ENCODE data around the gene PRDM5. TPM values are rescaled to one million over a fixed set of nuclear protein-coding genes. Genes with fewer than 3 reads are reported as not detected.
"Not testable (repeated sequence)": the region's sequence is repeated elsewhere in the genome, so short reads cannot be mapped to it uniquely, and the experiment has no call there.

PRDM5 gene
- polyA plus RNA-seq, 1 donor from 2014 or later = 1.6 TPM

GRCh38 chr4:120750152-120750525 lies 172.4 kb downstream of the PRDM5 start:
- TF ChIP-seq POLR2AphosphoS5 (IDR thresholded peaks at IDR 0.05) (no peak), RAD21 (conservative IDR thresholded peaks at IDR 0.05) (no peak), SMC3 (conservative IDR thresholded peaks at IDR 0.05; ENCODE audit: poor library complexity) (no peak), EZH2 (IDR thresholded peaks at IDR 0.05; ENCODE audit: borderline replicate concordance, insufficient read depth, low read length, poor library complexity, severe bottlenecking) (no peak), EP300 (conservative IDR thresholded peaks at IDR 0.05; ENCODE audit: poor library complexity, severe bottlenecking) (no peak), MXI1 (conservative IDR thresholded peaks at IDR 0.05; ENCODE audit: poor library complexity, severe bottlenecking) (no peak), TAF1 (IDR thresholded peaks at IDR 0.05; ENCODE audit: low read depth) (no peak)
- TF ChIP-seq, protein P1, sequence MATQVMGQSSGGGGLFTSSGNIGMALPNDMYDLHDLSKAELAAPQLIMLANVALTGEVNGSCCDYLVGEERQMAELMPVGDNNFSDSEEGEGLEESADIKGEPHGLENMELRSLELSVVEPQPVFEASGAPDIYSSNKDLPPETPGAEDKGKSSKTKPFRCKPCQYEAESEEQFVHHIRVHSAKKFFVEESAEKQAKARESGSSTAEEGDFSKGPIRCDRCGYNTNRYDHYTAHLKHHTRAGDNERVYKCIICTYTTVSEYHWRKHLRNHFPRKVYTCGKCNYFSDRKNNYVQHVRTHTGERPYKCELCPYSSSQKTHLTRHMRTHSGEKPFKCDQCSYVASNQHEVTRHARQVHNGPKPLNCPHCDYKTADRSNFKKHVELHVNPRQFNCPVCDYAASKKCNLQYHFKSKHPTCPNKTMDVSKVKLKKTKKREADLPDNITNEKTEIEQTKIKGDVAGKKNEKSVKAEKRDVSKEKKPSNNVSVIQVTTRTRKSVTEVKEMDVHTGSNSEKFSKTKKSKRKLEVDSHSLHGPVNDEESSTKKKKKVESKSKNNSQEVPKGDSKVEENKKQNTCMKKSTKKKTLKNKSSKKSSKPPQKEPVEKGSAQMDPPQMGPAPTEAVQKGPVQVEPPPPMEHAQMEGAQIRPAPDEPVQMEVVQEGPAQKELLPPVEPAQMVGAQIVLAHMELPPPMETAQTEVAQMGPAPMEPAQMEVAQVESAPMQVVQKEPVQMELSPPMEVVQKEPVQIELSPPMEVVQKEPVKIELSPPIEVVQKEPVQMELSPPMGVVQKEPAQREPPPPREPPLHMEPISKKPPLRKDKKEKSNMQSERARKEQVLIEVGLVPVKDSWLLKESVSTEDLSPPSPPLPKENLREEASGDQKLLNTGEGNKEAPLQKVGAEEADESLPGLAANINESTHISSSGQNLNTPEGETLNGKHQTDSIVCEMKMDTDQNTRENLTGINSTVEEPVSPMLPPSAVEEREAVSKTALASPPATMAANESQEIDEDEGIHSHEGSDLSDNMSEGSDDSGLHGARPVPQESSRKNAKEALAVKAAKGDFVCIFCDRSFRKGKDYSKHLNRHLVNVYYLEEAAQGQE (IDR thresholded peaks at IDR 0.05; ENCODE audit: borderline replicate concordance) = no peak
- TF ChIP-seq, protein P2, sequence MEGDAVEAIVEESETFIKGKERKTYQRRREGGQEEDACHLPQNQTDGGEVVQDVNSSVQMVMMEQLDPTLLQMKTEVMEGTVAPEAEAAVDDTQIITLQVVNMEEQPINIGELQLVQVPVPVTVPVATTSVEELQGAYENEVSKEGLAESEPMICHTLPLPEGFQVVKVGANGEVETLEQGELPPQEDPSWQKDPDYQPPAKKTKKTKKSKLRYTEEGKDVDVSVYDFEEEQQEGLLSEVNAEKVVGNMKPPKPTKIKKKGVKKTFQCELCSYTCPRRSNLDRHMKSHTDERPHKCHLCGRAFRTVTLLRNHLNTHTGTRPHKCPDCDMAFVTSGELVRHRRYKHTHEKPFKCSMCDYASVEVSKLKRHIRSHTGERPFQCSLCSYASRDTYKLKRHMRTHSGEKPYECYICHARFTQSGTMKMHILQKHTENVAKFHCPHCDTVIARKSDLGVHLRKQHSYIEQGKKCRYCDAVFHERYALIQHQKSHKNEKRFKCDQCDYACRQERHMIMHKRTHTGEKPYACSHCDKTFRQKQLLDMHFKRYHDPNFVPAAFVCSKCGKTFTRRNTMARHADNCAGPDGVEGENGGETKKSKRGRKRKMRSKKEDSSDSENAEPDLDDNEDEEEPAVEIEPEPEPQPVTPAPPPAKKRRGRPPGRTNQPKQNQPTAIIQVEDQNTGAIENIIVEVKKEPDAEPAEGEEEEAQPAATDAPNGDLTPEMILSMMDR (IDR thresholded peaks at IDR 0.05; ENCODE audit: poor library complexity, severe bottlenecking) = no peak

DNA sequence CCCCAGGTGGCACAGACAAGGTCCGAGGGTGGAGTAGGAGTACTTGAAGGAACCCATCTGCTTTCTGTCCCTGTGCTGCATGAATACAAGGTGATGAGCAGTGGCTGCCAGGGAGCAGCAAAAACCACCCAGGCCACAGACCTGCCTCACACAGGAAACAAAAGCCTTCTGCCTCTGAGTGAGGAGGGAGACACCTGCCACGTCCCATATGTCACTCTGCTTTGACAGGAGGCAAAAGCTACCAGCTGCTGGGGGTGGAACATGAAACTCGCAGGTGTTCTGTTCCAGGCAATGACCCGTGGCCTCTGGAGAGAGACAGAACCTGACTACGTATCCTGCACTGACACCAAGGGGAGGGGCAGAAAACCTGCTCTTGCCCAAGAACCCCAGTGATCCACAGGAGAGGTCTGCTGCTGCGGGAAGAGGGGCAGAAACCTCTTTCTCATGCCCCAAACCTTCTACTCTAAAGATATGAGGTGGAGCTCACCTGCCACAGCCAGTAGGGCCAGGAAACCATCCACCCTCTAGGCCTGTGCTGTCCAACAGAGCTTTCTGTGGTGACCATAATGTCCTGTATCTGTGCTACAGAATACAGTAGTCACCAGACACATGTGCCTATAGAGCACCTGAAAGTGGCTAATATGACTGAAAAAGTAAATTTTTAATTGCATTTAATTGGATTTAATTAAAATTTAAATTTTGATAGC lies 172.9 kb downstream of the PRDM5 start:
- Histone ChIP-seq H3K4me2 (ENCODE audit: low read length) (no peak overlapping the region), H3K9me2 (ENCODE audit: insufficient read depth, low read length) (no peaks in the 10 kb centered on the region), H3F3A (ENCODE audit: insufficient read depth, low read length, poor library complexity, severe bottlenecking) (no peaks in the 10 kb centered on the region), H3K9me3 (ENCODE audit: low read length) (no peaks in the 10 kb centered on the region), H2AFZ (ENCODE audit: low read depth, low read length) (no peak overlapping the region), H3K9ac (ENCODE audit: low read length) (no peak overlapping the region), H3K4me3 (ENCODE audit: low read length) (no peak overlapping the region), H4K20me1 (ENCODE audit: insufficient read depth) (no peaks in the 10 kb centered on the region), H3K27ac (ENCODE audit: low read length) (no peak overlapping the region), H3K79me2 (replicated peaks; ENCODE audit: insufficient read depth, low read length) (no peaks in the 10 kb centered on the region), H3K36me3 (ENCODE audit: insufficient read depth, low read length) (no peaks in the 10 kb centered on the region), H3K27me3 (ENCODE audit: insufficient read depth, low read depth, low read length) (no peaks in the 10 kb centered on the region)
- TF ChIP-seq POLR2AphosphoS5 (IDR thresholded peaks at IDR 0.05) = no peak
- TF ChIP-seq RAD21 (conservative IDR thresholded peaks at IDR 0.05) = no peak
- TF ChIP-seq, protein P1 (IDR thresholded peaks at IDR 0.05; ENCODE audit: borderline replicate concordance) = no peak
- TF ChIP-seq TAF1 (IDR thresholded peaks at IDR 0.05; ENCODE audit: low read depth) = no peak
- no peak for TF ChIP-seq EZH2 (IDR thresholded peaks at IDR 0.05; ENCODE audit: borderline replicate concordance, insufficient read depth, low read length, poor library complexity, severe bottlenecking)

More at GRCh38 chr4:120750152-120750525, 172.4 kb downstream of the PRDM5 start:
- H3K79me2 ChIP-seq (replicated peaks; ENCODE audit: insufficient read depth, low read length) = no peaks in the 10 kb centered on the region
- H4K20me1 ChIP-seq (ENCODE audit: insufficient read depth) = no peaks in the 10 kb centered on the region
- H3K27ac ChIP-seq (ENCODE audit: low read length) = no peak overlapping the region
- H3K9me2 ChIP-seq (ENCODE audit: insufficient read depth, low read length) = no peaks in the 10 kb centered on the region
- H3K27me3 ChIP-seq (ENCODE audit: insufficient read depth, low read depth, low read length) = no peaks in the 10 kb centered on the region
- H2AFZ ChIP-seq (ENCODE audit: low read depth, low read length) = no peak overlapping the region
- H3K36me3 ChIP-seq (ENCODE audit: insufficient read depth, low read length) = no peaks in the 10 kb centered on the region
- no peaks in the 10 kb centered on the region for H3K9me3 ChIP-seq (ENCODE audit: low read length)
- H3F3A ChIP-seq (ENCODE audit: insufficient read depth, low read length, poor library complexity, severe bottlenecking) = no peaks in the 10 kb centered on the region
- no peak overlapping the region for H3K4me2 ChIP-seq (ENCODE audit: low read length)
- H3K4me3 ChIP-seq (ENCODE audit: low read length) = no peak overlapping the region
- no peak overlapping the region for H3K9ac ChIP-seq (ENCODE audit: low read length)

GRCh38 chr4:120741636-120742035 lies 180.9 kb downstream of the PRDM5 start:
- not testable (repeated sequence) for H3F3A ChIP-seq (ENCODE audit: insufficient read depth, low read length, poor library complexity, severe bottlenecking); H3K4me3 ChIP-seq (ENCODE audit: low read length); H3K9ac ChIP-seq (ENCODE audit: low read length); H2AFZ ChIP-seq (ENCODE audit: low read depth, low read length); H4K20me1 ChIP-seq (ENCODE audit: insufficient read depth); H3K36me3 ChIP-seq (ENCODE audit: insufficient read depth, low read length); H3K27ac ChIP-seq (ENCODE audit: low read length); H3K4me2 ChIP-seq (ENCODE audit: low read length); H3K27me3 ChIP-seq (ENCODE audit: insufficient read depth, low read depth, low read length); H3K9me2 ChIP-seq (ENCODE audit: insufficient read depth, low read length); H3K9me3 ChIP-seq (ENCODE audit: low read length); H3K79me2 ChIP-seq (replicated peaks; ENCODE audit: insufficient read depth, low read length)
